ENCODE results near the gene CGAS. TPM values are rescaled to one million over a fixed set of nuclear protein-coding genes. Genes with fewer than 3 reads are reported as not detected.

Gene CGAS
- total and polyA plus RNA-seq, 2 of the 13 experiments (the other 11 are each of a cell fraction or from before 2014, with no cell fraction given), result 0.03 to 0.07 TPM

DNA sequence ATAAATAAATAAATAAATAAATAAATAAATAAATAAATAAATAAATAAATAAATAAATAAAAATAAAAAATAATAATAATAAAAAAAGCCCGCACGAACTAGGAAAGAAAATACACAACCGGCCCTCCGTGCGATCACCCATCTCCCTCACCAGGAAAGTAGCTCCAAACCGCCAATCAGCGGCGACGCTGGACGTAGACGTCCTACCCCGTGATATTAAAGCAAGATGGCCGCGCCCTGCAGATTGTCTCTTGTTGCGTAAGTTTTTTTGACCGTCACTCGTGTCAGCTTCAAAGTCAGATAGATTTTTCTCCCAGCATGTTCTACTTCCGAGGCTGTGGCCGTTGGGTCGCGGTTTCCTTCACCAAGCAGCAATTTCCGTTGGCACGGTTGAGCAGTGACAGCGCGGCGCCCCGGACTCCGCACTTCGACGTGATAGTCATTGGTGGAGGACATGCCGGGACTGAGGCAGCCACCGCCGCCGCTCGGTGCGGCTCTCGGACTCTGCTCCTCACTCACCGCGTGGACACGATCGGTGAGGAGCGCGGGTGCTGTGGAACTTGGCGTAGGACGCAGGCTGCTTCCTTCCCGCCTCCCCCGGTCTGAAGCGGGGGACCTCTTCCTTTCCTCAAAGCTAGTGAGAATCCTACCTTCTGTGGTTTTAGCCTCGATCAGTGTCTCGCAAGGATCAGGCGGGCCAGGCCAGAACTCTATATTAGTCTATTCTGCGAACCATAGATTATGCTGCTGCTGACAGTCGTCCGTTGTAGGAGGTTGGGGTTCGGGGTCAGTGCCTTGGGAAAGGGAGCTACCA, 9.6 kb upstream of the CGAS start, which contains the start of gene MTO1 (continued):
- TF ChIP-seq NFRKB (IDR thresholded peaks at IDR 0.05), result 0 out of 2 replicates have a peak, but pooled peaks have one; percentile 42
- TF ChIP-seq, protein P1, sequence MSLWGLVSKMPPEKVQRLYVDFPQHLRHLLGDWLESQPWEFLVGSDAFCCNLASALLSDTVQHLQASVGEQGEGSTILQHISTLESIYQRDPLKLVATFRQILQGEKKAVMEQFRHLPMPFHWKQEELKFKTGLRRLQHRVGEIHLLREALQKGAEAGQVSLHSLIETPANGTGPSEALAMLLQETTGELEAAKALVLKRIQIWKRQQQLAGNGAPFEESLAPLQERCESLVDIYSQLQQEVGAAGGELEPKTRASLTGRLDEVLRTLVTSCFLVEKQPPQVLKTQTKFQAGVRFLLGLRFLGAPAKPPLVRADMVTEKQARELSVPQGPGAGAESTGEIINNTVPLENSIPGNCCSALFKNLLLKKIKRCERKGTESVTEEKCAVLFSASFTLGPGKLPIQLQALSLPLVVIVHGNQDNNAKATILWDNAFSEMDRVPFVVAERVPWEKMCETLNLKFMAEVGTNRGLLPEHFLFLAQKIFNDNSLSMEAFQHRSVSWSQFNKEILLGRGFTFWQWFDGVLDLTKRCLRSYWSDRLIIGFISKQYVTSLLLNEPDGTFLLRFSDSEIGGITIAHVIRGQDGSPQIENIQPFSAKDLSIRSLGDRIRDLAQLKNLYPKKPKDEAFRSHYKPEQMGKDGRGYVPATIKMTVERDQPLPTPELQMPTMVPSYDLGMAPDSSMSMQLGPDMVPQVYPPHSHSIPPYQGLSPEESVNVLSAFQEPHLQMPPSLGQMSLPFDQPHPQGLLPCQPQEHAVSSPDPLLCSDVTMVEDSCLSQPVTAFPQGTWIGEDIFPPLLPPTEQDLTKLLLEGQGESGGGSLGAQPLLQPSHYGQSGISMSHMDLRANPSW (CRISPR knock-in tag; IDR thresholded peaks at IDR 0.05; ENCODE audit: borderline replicate concordance), result no peak
- TF ChIP-seq, protein P2, sequence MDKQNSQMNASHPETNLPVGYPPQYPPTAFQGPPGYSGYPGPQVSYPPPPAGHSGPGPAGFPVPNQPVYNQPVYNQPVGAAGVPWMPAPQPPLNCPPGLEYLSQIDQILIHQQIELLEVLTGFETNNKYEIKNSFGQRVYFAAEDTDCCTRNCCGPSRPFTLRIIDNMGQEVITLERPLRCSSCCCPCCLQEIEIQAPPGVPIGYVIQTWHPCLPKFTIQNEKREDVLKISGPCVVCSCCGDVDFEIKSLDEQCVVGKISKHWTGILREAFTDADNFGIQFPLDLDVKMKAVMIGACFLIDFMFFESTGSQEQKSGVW (CRISPR knock-in tag; IDR thresholded peaks at IDR 0.05; ENCODE audit: borderline replicate concordance), result no peak
- no peak; the same call in 1 of the 2 replicates for TF ChIP-seq BCL6 (CRISPR knock-in tag; IDR thresholded peaks at IDR 0.05)
- TF ChIP-seq RFXANK (CRISPR knock-in tag; IDR thresholded peaks at IDR 0.05), result no peak
- TF ChIP-seq ZBTB42 (CRISPR knock-in tag; IDR thresholded peaks at IDR 0.05), result no peak
- peak; percentile 74; the same call in 1 of the 2 replicates for TF ChIP-seq ZNF441 (CRISPR knock-in tag; IDR thresholded peaks at IDR 0.05; ENCODE audit: borderline replicate concordance)
- no peak for TF ChIP-seq GLI4 (CRISPR knock-in tag; IDR thresholded peaks at IDR 0.05; ENCODE audit: borderline replicate concordance)
- TF ChIP-seq, protein P3, sequence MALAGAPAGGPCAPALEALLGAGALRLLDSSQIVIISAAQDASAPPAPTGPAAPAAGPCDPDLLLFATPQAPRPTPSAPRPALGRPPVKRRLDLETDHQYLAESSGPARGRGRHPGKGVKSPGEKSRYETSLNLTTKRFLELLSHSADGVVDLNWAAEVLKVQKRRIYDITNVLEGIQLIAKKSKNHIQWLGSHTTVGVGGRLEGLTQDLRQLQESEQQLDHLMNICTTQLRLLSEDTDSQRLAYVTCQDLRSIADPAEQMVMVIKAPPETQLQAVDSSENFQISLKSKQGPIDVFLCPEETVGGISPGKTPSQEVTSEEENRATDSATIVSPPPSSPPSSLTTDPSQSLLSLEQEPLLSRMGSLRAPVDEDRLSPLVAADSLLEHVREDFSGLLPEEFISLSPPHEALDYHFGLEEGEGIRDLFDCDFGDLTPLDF (CRISPR knock-in tag; IDR thresholded peaks at IDR 0.05), result no peak
- no peak for TF ChIP-seq ZNF577 (CRISPR knock-in tag; IDR thresholded peaks at IDR 0.05; ENCODE audit: borderline replicate concordance, low read depth)
- no peak for TF ChIP-seq MAFK (conservative IDR thresholded peaks at IDR 0.05 in 1 of 2, IDR thresholded peaks at IDR 0.05 in 1 of 2; ENCODE audit: low read length in 2 of 2)
- TF ChIP-seq, protein P4, sequence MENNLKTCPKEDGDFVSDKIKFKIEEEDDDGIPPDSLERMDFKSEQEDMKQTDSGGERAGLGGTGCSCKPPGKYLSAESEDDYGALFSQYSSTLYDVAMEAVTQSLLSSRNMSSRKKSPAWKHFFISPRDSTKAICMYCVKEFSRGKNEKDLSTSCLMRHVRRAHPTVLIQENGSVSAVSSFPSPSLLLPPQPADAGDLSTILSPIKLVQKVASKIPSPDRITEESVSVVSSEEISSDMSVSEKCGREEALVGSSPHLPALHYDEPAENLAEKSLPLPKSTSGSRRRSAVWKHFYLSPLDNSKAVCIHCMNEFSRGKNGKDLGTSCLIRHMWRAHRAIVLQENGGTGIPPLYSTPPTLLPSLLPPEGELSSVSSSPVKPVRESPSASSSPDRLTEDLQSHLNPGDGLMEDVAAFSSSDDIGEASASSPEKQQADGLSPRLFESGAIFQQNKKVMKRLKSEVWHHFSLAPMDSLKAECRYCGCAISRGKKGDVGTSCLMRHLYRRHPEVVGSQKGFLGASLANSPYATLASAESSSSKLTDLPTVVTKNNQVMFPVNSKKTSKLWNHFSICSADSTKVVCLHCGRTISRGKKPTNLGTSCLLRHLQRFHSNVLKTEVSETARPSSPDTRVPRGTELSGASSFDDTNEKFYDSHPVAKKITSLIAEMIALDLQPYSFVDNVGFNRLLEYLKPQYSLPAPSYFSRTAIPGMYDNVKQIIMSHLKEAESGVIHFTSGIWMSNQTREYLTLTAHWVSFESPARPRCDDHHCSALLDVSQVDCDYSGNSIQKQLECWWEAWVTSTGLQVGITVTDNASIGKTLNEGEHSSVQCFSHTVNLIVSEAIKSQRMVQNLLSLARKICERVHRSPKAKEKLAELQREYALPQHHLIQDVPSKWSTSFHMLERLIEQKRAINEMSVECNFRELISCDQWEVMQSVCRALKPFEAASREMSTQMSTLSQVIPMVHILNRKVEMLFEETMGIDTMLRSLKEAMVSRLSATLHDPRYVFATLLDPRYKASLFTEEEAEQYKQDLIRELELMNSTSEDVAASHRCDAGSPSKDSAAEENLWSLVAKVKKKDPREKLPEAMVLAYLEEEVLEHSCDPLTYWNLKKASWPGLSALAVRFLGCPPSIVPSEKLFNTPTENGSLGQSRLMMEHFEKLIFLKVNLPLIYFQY (CRISPR knock-in tag; IDR thresholded peaks at IDR 0.05; ENCODE audit: borderline replicate concordance), result no peak; the same call in 1 of the 2 replicates
- TF ChIP-seq BORCS8-MEF2B (CRISPR knock-in tag; IDR thresholded peaks at IDR 0.05), result peak; percentile 29; the same call in 1 of the 2 replicates
- TF ChIP-seq ATF7-NPFF (CRISPR knock-in tag; IDR thresholded peaks at IDR 0.05; ENCODE audit: low read depth), result peak; percentile 55; the same call in 1 of the 2 replicates
- TF ChIP-seq ZNF354B (CRISPR knock-in tag; IDR thresholded peaks at IDR 0.05), result no peak
- TF ChIP-seq U2AF1 (optimal IDR thresholded peaks at IDR 0.05; ENCODE audit: low read depth, low read length), result no peak
- TF ChIP-seq SMAD3 (CRISPR knock-in tag; IDR thresholded peaks at IDR 0.05), result peak; percentile 69; the same call in 1 of the 2 replicates
- TF ChIP-seq ATM (IDR thresholded peaks at IDR 0.05; ENCODE audit: borderline replicate concordance), result no peak
- TF ChIP-seq MAZ (IDR thresholded peaks at IDR 0.05; ENCODE audit: borderline replicate concordance, low read depth, low read length), result no peak
- peak; percentile 66 for TF ChIP-seq MAZ (CRISPR knock-in tag; IDR thresholded peaks at IDR 0.05; ENCODE audit: low read depth)
- TF ChIP-seq TSC22D2 (CRISPR knock-in tag; IDR thresholded peaks at IDR 0.05; ENCODE audit: borderline replicate concordance), result no peak
